Smooth muscle cell (in vitro differentiated cells): Measurements from ENCODE around the gene MEIS1. TPM values are rescaled to one million over a fixed set of nuclear protein-coding genes. Genes with fewer than 3 reads are reported as not detected.
A peak's percentile ranks its signal among the peaks of the same experiment; 100 is the strongest.

Experiments used
- DNase-seq: peaks from one replicate; lab custom pipeline; 2025; ENCODE audit not compliant: unreplicated experiment; lab: John Stamatoyannopoulos, UW
- H2AFZ ChIP-seq: fragments of 200-600 bp; sonication (generic); 2 replicates; pipeline ENCODE4 v1.6.0; 2016; ENCODE audit warnings: antibody characterized with exemption, low read depth, mild to moderate bottlenecking
- H3F3A ChIP-seq: fragments of 200-600 bp; sonication (generic); 2 replicates; pipeline ENCODE4 v1.6.0; 2017; ENCODE audit warnings: antibody characterized with exemption, low read depth
- H3K27ac ChIP-seq: fragments of 200-600 bp; sonication (generic); 2 replicates; pipeline ENCODE4 v1.5.1; 2016; ENCODE audit warnings: low read depth, mild to moderate bottlenecking
- H3K27me3 ChIP-seq: fragments of 200-600 bp; sonication (generic); 2 replicates; pipeline ENCODE4 v1.6.1; 2016; ENCODE audit warnings: low read depth, mild to moderate bottlenecking
- H3K36me3 ChIP-seq: fragments of 200-600 bp; sonication (generic); 2 replicates; pipeline ENCODE4 v1.5.1; 2016; ENCODE audit warnings: low read depth
- H3K4me1 ChIP-seq: fragments of 200-600 bp; sonication (generic); 2 replicates; pipeline ENCODE4 v1.5.1; 2016; ENCODE audit warnings: low read depth
- H3K4me2 ChIP-seq: fragments of 200-600 bp; sonication (generic); 2 replicates; pipeline ENCODE4 v1.6.0; 2016; ENCODE audit warnings: mild to moderate bottlenecking
- H3K4me3 ChIP-seq: fragments of 200-600 bp; sonication (generic); 2 replicates; pipeline ENCODE4 v1.5.1; 2016; ENCODE audit warnings: mild to moderate bottlenecking
- H3K79me2 ChIP-seq: fragments of 200-600 bp; sonication (generic); 2 replicates; pipeline ENCODE4 v1.6.0; 2016; ENCODE audit warnings: low read depth, mild to moderate bottlenecking
- H3K9ac ChIP-seq: fragments of 200-600 bp; sonication (generic); 2 replicates; pipeline ENCODE4 v1.6.0; 2016; ENCODE audit warnings: low read depth
- H3K9me3 ChIP-seq: fragments of 200-600 bp; sonication (generic); replicated peaks from 2 replicates; pipeline ENCODE4 v1.5.1; 2016; ENCODE audit warnings: low read depth
- H4K20me1 ChIP-seq: fragments of 200-600 bp; sonication (generic); 2 replicates; pipeline ENCODE4 v1.6.0; 2016; ENCODE audit warnings: low read depth
- CTCF ChIP-seq: fragments of 200-600 bp; sonication (generic); IDR thresholded peaks from 2 replicates; pipeline ENCODE4 v1.5.1; 2017; ENCODE audit warnings: borderline replicate concordance, mild to moderate bottlenecking, antibody characterized with exemption; ENCODE audit not compliant: insufficient read depth, poor library complexity, severe bottlenecking
- WGBS: methylation state at CpG from one replicate; pipeline ENCODE4 v1.1.7; 2016; ENCODE audit warnings: low lambda C conversion rate; 5-methylcytosine and 5-hydroxymethylcytosine counted together
- polyA plus RNA-seq: library from polyadenylated mRNA; unstranded; fragments of >200 nt; fragmentation: Nextera tagmentation; extraction: Ambion mirVana; gene quantifications from 2 replicates; pipeline ENCODE4 v1.2.1, GENCODE V29; 2016
- total RNA-seq: library from RNA; depleted of rRNA; stranded (reverse); fragments of >200 nt; gene quantifications from 2 replicates; pipeline ENCODE4 v1.2.3, GENCODE V29; 2014

Gene MEIS1
- total and polyA plus RNA-seq, 2 experiments from 2014 or later: 15.6 to 15.8 TPM

- peak overlapping the region; percentile 66 for H3K4me2 ChIP-seq
- TF ChIP-seq CTCF: no peak
- no peaks in the 10 kb centered on the region for H3K27me3 ChIP-seq
- no peak for DNase-seq
- H3F3A ChIP-seq: peaks cover 6% of the 10 kb centered on the region
- no peak overlapping the region for H3K4me3 ChIP-seq
- WGBS: 61% methylated on average over 5 of the region's 5 CpGs
- H3K27ac ChIP-seq: peak overlapping the region; percentile 64
- H3K9me3 ChIP-seq: no peaks in the 10 kb centered on the region
- no peaks in the 10 kb centered on the region for H3K36me3 ChIP-seq
- H4K20me1 ChIP-seq: peaks cover 10% of the 10 kb centered on the region
- peaks cover 9% of the 10 kb centered on the region for H3K79me2 ChIP-seq
- H2AFZ ChIP-seq: no peak overlapping the region
- peaks cover 35% of the 10 kb centered on the region for H3K4me1 ChIP-seq
- H3K9ac ChIP-seq: peak overlapping the region; percentile 21
Observed at GRCh38 chr2:66496670-66497420, 61.9 kb downstream of the MEIS1 start.

GRCh38 chr2:66497431-66498288, 62.7 kb downstream of the MEIS1 start:
- Histone ChIP-seq H3K4me3 (no peak overlapping the region), H3K27ac (no peak overlapping the region), H3K9ac (no peak overlapping the region), H3K27me3 (no peaks in the 10 kb centered on the region), H3K9me3 (no peaks in the 10 kb centered on the region), H3K4me1 (peaks cover 35% of the 10 kb centered on the region), H4K20me1 (peaks cover 10% of the 10 kb centered on the region), H3K36me3 (no peaks in the 10 kb centered on the region), H3K79me2 (peaks cover 9% of the 10 kb centered on the region), H3F3A (peaks cover 6% of the 10 kb centered on the region), H2AFZ (no peak overlapping the region), H3K4me2 (no peak overlapping the region)
- no peak for DNase-seq
- 83% methylated on average over 6 of the region's 6 CpGs for WGBS
- no peak for TF ChIP-seq CTCF

- peaks cover 9% of the 10 kb centered on the region for H3K79me2 ChIP-seq
- no peaks in the 10 kb centered on the region for H3K36me3 ChIP-seq
- no peaks in the 10 kb centered on the region for H3K27me3 ChIP-seq
- no peak for TF ChIP-seq CTCF
- peaks cover 10% of the 10 kb centered on the region for H4K20me1 ChIP-seq
- H3K9me3 ChIP-seq: no peaks in the 10 kb centered on the region
- H3K4me2 ChIP-seq: no peak overlapping the region
- peaks cover 6% of the 10 kb centered on the region for H3F3A ChIP-seq
- no peak overlapping the region for H3K27ac ChIP-seq
- no peak overlapping the region for H2AFZ ChIP-seq
- WGBS: 54% methylated on average over 5 of the region's 5 CpGs
- DNase-seq: no peak
- H3K9ac ChIP-seq: no peak overlapping the region
- peaks cover 35% of the 10 kb centered on the region for H3K4me1 ChIP-seq
- no peak overlapping the region for H3K4me3 ChIP-seq
Observed at GRCh38 chr2:66498289-66498975, 63.5 kb downstream of the MEIS1 start.
